Gastroesophageal sphincter (tissue), 4 donors: ENCODE measurements around the gene CIZ1. TPM values are rescaled to one million over a fixed set of nuclear protein-coding genes. Genes with fewer than 3 reads are reported as not detected.

Experiments used
- ATAC-seq: fragments of 150-250 bp; one replicate; pipeline ENCODE4 v1.9.1; 2016; ENCODE audit warnings: mild to moderate bottlenecking, moderate library complexity
- H3K27ac ChIP-seq, 4 donors: fragments of 200-600 bp; sonication (generic) in 3 of 4; 1 replicate in 3 of 4; 2 replicates in 1 of 4; pipeline ENCODE4 v1.5.1; 2016 to 2019
- H3K27me3 ChIP-seq: fragments of 200-600 bp; sonication (generic); one replicate; pipeline ENCODE4 v1.5.1; 2019
- H3K36me3 ChIP-seq, 2 donors: fragments of 200-600 bp; sonication (generic); one replicate each; pipeline ENCODE4 v1.5.1; 2019; ENCODE audit warnings: control low read depth in 1 of 2
- H3K4me1 ChIP-seq, 3 donors: fragments of 200-600 bp; sonication (generic); 1 replicate in 2 of 3; 2 replicates in 1 of 3; pipeline ENCODE4 v1.5.1; 2016 to 2019; ENCODE audit warnings: control low read depth in 2 of 3
- H3K4me3 ChIP-seq, 2 donors: fragments of 200-600 bp; sonication (generic); one replicate each; pipeline ENCODE4 v1.5.1; 2019; ENCODE audit warnings: mild to moderate bottlenecking in 1 of 2, moderate library complexity in 1 of 2
- H3K9me3 ChIP-seq, 3 donors: fragments of 200-600 bp; sonication (generic); one replicate each; pipeline ENCODE4 v1.5.1; 2017 to 2019; ENCODE audit warnings: control low read depth in 2 of 3
- CTCF ChIP-seq, 4 experiments: fragments of 200-600 bp in 2 of 4; fragments of 450-650 bp in 2 of 4; sonication (generic) in 1 of 4; IDR thresholded peaks; one replicate each; pipeline ENCODE4 v1.5.1; 2017 to 2019; ENCODE audit warnings: antibody characterized with exemption in 4 of 4, mild to moderate bottlenecking in 2 of 4, moderate library complexity in 2 of 4
- EP300 ChIP-seq: sonication (generic); formaldehyde crosslinking; IDR thresholded peaks from one replicate; pipeline ENCODE4 v1.6.1; 2017; ENCODE audit warnings: antibody characterized with exemption, mild to moderate bottlenecking
- POLR2A ChIP-seq, 2 donors: fragments of 450-650 bp; IDR thresholded peaks; one replicate each; pipeline ENCODE4 v1.6.1; 2017; ENCODE audit warnings: antibody characterized with exemption in 2 of 2, mild to moderate bottlenecking in 2 of 2, moderate library complexity in 1 of 2
- POLR2AphosphoS5 ChIP-seq: sonication (generic); formaldehyde crosslinking; IDR thresholded peaks from one replicate; pipeline ENCODE4 v1.6.1; 2017; ENCODE audit warnings: antibody characterized with exemption
- WGBS, 2 donors: methylation state at CpG; one replicate each; pipeline ENCODE4 v1.1.5; 2018; ENCODE audit warnings: low coverage in 1 of 2; 5-methylcytosine and 5-hydroxymethylcytosine counted together
- total RNA-seq, 4 donors: library from RNA; depleted of rRNA; stranded (reverse); fragments of >200 nt; gene quantifications; one replicate each; pipeline ENCODE4 v1.1.0, GENCODE V29; 2016

CIZ1 gene
- total RNA-seq, 4 donors from 2014 or later: 41.7 to 83.9 (median 58.1) TPM

DNA sequence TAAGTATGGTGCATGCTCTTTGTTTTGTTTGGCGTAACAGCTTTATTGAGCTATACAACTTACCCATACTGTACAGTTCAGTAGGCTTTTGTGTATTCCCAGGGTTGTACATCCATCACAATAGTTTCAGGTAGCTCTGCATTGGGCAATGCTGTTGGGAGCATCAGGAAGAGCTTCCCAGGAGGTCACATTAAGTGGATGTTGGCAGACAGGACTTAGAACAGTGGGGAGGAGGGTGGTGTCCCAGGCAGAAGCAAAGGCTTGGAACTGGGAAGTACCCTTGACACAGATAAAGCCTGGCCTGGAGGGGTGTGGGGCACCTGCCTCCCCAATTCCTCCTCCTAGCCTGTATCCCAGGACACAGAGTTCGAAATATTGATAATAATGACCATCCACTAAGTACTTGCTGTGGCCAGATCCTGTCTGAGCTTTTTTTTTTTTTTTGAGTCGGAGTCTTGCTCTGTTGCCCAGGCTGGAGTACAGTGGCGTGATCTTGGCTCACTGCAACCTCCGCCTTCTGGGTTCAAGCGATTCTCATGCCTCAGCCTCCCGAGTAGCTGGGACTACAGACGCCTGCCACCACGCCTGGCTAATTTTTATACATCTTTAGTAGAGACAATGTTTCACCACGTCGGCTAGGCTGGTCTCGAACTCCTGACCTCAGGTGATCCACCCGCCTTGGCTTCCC is 30.0 kb downstream of the CIZ1 start:
- no peaks in the 10 kb centered on the region for H3K9me3 ChIP-seq
- H3K27ac ChIP-seq: no peak overlapping the region
- 87 to 96% methylated on average over 7 to 11 of the region's 13 CpGs for WGBS, 2 donors
- TF ChIP-seq CTCF (IDR thresholded peaks at IDR 0.05) (no peak), EP300 (no peak), POLR2A (IDR thresholded peaks at IDR 0.05) (no peak), POLR2AphosphoS5 (no peak)
- H3K36me3 ChIP-seq: peaks cover 0 to 39% of the 10 kb centered on the region in 2 donors
- H3K27me3 ChIP-seq: no peaks in the 10 kb centered on the region
- peaks cover 0 to 30% (median 7%) of the 10 kb centered on the region in 3 donors for H3K4me1 ChIP-seq
- no peak for ATAC-seq
- H3K4me3 ChIP-seq: no peak overlapping the region

DNA sequence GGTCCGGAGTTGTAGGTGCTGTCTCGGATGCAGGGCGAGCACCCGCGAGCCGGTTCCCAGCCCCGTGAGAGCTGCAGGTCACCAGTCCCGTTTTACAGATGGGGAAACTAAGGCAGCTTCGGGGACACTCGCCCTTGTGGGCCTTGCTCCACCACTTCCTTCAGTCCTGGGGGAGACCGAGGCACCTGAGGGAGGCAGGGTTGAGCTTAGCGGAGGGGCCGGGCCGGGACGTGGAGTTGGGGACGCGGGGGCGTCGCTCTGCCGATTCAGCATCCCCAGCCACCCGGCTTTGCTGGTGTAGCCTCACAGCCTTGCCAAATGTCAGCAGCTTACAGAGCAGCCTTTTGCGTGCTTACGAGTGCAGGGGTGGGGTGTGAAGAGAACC is 30.8 kb downstream of the CIZ1 start:
- no peak for ATAC-seq
- H3K27ac ChIP-seq: peak overlapping the region; percentile 10 to 79 (median 76)
- no peak for TF ChIP-seq CTCF (IDR thresholded peaks at IDR 0.05)
- peaks cover 0 to 31% of the 10 kb centered on the region in 2 donors for H3K36me3 ChIP-seq
- no peaks in the 10 kb centered on the region for H3K27me3 ChIP-seq
- H3K4me3 ChIP-seq: peak overlapping the region; percentile 51 to 79
- H3K4me1 ChIP-seq: peaks cover 0 to 30% (median 7%) of the 10 kb centered on the region in 3 donors
- 0% methylated on average over 1 of the region's 23 CpGs; no CpG with 5 or more reads in 1 of the 2 donors for WGBS, 2 donors
- H3K9me3 ChIP-seq: no peaks in the 10 kb centered on the region

- no peaks in the 10 kb centered on the region for H3K27me3 ChIP-seq
- 0% methylated on average over 2 to 3 of the region's 77 CpGs for WGBS, 2 donors
- peaks cover 0 to 30% (median 7%) of the 10 kb centered on the region in 3 donors for H3K4me1 ChIP-seq
- peak within 1 kb of the TSS; percentile 51 to 79 for H3K4me3 ChIP-seq
- peak within 1 kb of the TSS; percentile 10 to 79 (median 76) for H3K27ac ChIP-seq
- ATAC-seq: peak; percentile 96
- no peaks in the 10 kb centered on the region for H3K9me3 ChIP-seq
- no peak for TF ChIP-seq CTCF (IDR thresholded peaks at IDR 0.05)
- TF ChIP-seq EP300: no peak
- peak; percentile 43 to 56 for TF ChIP-seq POLR2A (IDR thresholded peaks at IDR 0.05)
- TF ChIP-seq POLR2AphosphoS5: peak; percentile 26
- H3K36me3 ChIP-seq: peaks cover 0 to 25% of the 10 kb centered on the region in 2 donors
Measured at GRCh38 chr9:128159784-128160602, 31.4 kb downstream of the CIZ1 start, which contains the start of gene BBLN. Gene BBLN (plus strand): TSS chr9:128160265. CDS start chr9:128160408, 143 bp downstream.

GRCh38 chr9:128159522-128159783 is 31.9 kb downstream of the CIZ1 start:
- Histone ChIP-seq H3K36me3 (peaks cover 0 to 20% of the 10 kb centered on the region in 2 donors), H3K27ac (peak overlapping the region in 3 of 4 donors; percentile 76 to 79 (median 77)), H3K4me1 (peaks cover 0 to 30% (median 7%) of the 10 kb centered on the region in 3 donors), H3K9me3 (no peaks in the 10 kb centered on the region), H3K4me3 (peak overlapping the region; percentile 51 to 79), H3K27me3 (no peaks in the 10 kb centered on the region)
- no peak for TF ChIP-seq POLR2A (IDR thresholded peaks at IDR 0.05)
- TF ChIP-seq POLR2AphosphoS5: no peak
- no peak for TF ChIP-seq EP300
- no peak for TF ChIP-seq CTCF (IDR thresholded peaks at IDR 0.05)
- ATAC-seq: no peak
- WGBS, 2 donors: 25 to 57% methylated on average over 1 to 3 of the region's 11 CpGs
